K562 (cell line): ENCODE data around the gene ACHE. TPM values are rescaled to one million over a fixed set of nuclear protein-coding genes. Genes with fewer than 3 reads are reported as not detected.

Experiments
- BCOR ChIP-seq: fragments of 450-650 bp; IDR thresholded peaks from 2 replicates; pipeline ENCODE4 v1.6.1; 2016
- FOS ChIP-seq: IDR thresholded peaks from 3 replicates; pipeline ENCODE4 v1.6.1; 2011; ENCODE audit not compliant: insufficient read length; ENCODE audit errors: extremely low read depth
- FUS ChIP-seq: fragments of 200-400 bp; formaldehyde crosslinking; optimal IDR thresholded peaks from 2 replicates; pipeline ENCODE3; 2017; ENCODE audit warnings: low read depth, low read length
- HCFC1 ChIP-seq: IDR thresholded peaks from 2 replicates; pipeline ENCODE4 v1.6.1; 2012; ENCODE audit warnings: low read depth, low read length, improper control_type of control experiment
- LARP7 ChIP-seq: fragments of 450-650 bp; IDR thresholded peaks from 2 replicates; pipeline ENCODE4 v1.6.1; 2016
- NFIX ChIP-seq: fragments of 250-450 bp; sonication (Bioruptor Pico); IDR thresholded peaks from 2 replicates; pipeline ENCODE4 v1.4.0; 2020; ENCODE audit warnings: low read depth, mild to moderate bottlenecking, moderate library complexity
- POLR2B ChIP-seq: fragments of 450-650 bp; IDR thresholded peaks from 2 replicates; pipeline ENCODE4 v1.6.1; 2018; ENCODE audit warnings: low read depth; ENCODE audit not compliant: partially characterized antibody
- PTRF ChIP-seq: fragments of 450-650 bp; IDR thresholded peaks from 2 replicates; pipeline ENCODE4 v1.6.1; 2016; ENCODE audit warnings: mild to moderate bottlenecking, missing genetic modification characterization, missing compliant biosample characterization
- RBM22 ChIP-seq: fragments of 200-400 bp; formaldehyde crosslinking; IDR thresholded peaks from 2 replicates; pipeline ENCODE4 v1.6.1; 2018; ENCODE audit warnings: low read length, low read depth; ENCODE audit not compliant: poor library complexity, severe bottlenecking
- RBM25 ChIP-seq: fragments of 200-400 bp; formaldehyde crosslinking; IDR thresholded peaks from 2 replicates; pipeline ENCODE4 v1.6.1; 2018; ENCODE audit warnings: low read length, low read depth, moderate library complexity; ENCODE audit not compliant: severe bottlenecking
- TCFL5 ChIP-seq: fragments of 250-450 bp; sonication (Bioruptor Pico); conservative IDR thresholded peaks from 2 replicates; pipeline ENCODE4 v1.6.1; 2021; ENCODE audit warnings: mild to moderate bottlenecking, moderate library complexity, matching md5 sums
- polyA plus RNA-seq, 8 experiments: library from polyadenylated mRNA; depleted of rRNA in 4 of 8; stranded (reverse) in 5 of 8; unstranded in 3 of 8; fragments of >200 nt; fragmentation: Nextera tagmentation in 2 of 8; fragmentation: Illumina TruSeq in 1 of 8; extraction: Ambion mirVana in 2 of 8; extraction: Trizol in 1 of 8; gene quantifications; 2 replicates each; pipeline versions ENCODE4 v1.2.1 to v1.2.3, GENCODE V29; 2011 to 2014; ENCODE audit warnings: inconsistent platforms in 1 of 8, missing spikeins in 1 of 8
- total RNA-seq, 7 experiments: library from RNA; depleted of rRNA in 6 of 7; stranded (reverse); fragments of >200 nt in 6 of 7; fragmentation: Illumina TruSeq in 2 of 7; extraction: Trizol in 2 of 7; gene quantifications; 2 replicates each; pipeline versions ENCODE4 v1.2.1 to v1.2.3, GENCODE V29; 2011 to 2021; ENCODE audit warnings: low replicate concordance in 1 of 7
- TF ChIP-seq, protein P1 (sequence below): IDR thresholded peaks from 2 replicates; pipeline ENCODE4 v1.6.1; 2014; ENCODE audit warnings: antibody characterized with exemption
- TF ChIP-seq, protein P2 (sequence below): sonication (generic); formaldehyde crosslinking; IDR thresholded peaks from 2 replicates; pipeline ENCODE4 v1.8.0; 2022; ENCODE audit warnings: mild to moderate bottlenecking, missing genetic modification reagents
- TF ChIP-seq, protein P3 (sequence below): fragments of 450-650 bp; IDR thresholded peaks from 2 replicates; pipeline ENCODE4 v1.6.1; 2014; ENCODE audit warnings: low read depth, mild to moderate bottlenecking, moderate library complexity, borderline replicate concordance
- TF ChIP-seq, protein P4 (sequence below): fragments of 450-650 bp; formaldehyde crosslinking; IDR thresholded peaks from 2 replicates; pipeline ENCODE4 v1.4.0; 2022; ENCODE audit warnings: mild to moderate bottlenecking, moderate library complexity
- TF ChIP-seq, protein P5 (sequence below): IDR thresholded peaks from 2 replicates; pipeline ENCODE4 v1.6.1; 2011; ENCODE audit not compliant: insufficient read length; ENCODE audit errors: extremely low read depth

ACHE gene
- total and polyA plus RNA-seq, 9 of the 15 experiments (the other 6 are each of a cell fraction or from before 2014, with no cell fraction given): 0.04 to 8.8 (median 1.9) TPM

DNA sequence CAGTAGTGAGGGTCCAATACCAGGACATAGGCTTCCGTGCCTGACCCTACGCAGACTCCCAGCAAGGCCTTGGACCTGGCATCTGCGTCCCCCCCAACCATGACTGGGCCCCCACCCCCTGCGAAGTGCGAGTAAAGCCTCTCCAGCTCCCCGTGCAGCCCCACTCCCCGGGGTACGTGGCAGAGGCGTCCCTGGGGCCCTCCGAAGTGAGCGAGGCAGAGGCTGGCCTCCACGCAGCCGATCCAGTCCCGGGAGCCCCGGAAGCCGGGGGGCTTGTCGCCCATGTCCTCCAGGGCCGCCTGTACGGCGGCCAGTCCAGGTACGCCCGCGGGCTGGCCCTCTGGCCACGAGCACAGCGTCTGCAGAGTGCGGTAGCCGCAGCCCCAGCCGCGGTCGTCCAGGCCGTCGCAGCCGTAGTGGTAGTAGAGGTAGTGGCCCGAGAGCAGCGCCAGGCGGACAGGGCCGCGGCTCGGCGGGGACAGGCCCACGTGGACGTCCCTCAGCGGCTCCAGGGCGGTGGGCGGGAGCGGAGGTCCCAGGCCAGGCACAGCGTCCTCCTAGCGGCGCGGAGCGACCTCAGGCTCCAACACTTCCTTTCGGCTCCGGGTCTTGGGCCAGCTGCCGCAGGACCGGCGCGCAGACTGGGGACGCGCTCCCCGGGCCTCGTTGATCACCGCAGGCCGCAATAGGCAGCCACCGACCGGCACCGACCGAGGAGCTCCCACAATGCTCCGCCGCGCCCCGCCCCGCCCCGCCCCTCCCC lies 6.5 kb downstream of the ACHE start, which contains the start of gene UFSP1 (continued):
- TF ChIP-seq, protein P1, sequence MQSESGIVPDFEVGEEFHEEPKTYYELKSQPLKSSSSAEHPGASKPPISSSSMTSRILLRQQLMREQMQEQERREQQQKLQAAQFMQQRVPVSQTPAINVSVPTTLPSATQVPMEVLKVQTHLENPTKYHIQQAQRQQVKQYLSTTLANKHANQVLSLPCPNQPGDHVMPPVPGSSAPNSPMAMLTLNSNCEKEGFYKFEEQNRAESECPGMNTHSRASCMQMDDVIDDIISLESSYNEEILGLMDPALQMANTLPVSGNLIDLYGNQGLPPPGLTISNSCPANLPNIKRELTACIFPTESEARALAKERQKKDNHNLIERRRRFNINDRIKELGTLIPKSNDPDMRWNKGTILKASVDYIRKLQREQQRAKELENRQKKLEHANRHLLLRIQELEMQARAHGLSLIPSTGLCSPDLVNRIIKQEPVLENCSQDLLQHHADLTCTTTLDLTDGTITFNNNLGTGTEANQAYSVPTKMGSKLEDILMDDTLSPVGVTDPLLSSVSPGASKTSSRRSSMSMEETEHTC: no peak; the same call in 1 of the 2 replicates
- TF ChIP-seq RBM22 (peak; percentile 93), NFIX (CRISPR knock-in tag) (no peak), POLR2B (peak; percentile 61), FUS (peak; percentile 95), FOS (no peak), LARP7 (no peak), RBM25 (no peak), TCFL5 (no peak), HCFC1 (peak; percentile 41; the same call in 1 of the 2 replicates), PTRF (tag) (no peak), BCOR (no peak)
- TF ChIP-seq, protein P2, sequence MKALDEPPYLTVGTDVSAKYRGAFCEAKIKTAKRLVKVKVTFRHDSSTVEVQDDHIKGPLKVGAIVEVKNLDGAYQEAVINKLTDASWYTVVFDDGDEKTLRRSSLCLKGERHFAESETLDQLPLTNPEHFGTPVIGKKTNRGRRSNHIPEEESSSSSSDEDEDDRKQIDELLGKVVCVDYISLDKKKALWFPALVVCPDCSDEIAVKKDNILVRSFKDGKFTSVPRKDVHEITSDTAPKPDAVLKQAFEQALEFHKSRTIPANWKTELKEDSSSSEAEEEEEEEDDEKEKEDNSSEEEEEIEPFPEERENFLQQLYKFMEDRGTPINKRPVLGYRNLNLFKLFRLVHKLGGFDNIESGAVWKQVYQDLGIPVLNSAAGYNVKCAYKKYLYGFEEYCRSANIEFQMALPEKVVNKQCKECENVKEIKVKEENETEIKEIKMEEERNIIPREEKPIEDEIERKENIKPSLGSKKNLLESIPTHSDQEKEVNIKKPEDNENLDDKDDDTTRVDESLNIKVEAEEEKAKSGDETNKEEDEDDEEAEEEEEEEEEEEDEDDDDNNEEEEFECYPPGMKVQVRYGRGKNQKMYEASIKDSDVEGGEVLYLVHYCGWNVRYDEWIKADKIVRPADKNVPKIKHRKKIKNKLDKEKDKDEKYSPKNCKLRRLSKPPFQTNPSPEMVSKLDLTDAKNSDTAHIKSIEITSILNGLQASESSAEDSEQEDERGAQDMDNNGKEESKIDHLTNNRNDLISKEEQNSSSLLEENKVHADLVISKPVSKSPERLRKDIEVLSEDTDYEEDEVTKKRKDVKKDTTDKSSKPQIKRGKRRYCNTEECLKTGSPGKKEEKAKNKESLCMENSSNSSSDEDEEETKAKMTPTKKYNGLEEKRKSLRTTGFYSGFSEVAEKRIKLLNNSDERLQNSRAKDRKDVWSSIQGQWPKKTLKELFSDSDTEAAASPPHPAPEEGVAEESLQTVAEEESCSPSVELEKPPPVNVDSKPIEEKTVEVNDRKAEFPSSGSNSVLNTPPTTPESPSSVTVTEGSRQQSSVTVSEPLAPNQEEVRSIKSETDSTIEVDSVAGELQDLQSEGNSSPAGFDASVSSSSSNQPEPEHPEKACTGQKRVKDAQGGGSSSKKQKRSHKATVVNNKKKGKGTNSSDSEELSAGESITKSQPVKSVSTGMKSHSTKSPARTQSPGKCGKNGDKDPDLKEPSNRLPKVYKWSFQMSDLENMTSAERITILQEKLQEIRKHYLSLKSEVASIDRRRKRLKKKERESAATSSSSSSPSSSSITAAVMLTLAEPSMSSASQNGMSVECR (CRISPR knock-in tag): peak; percentile 83; the same call in 1 of the 2 replicates
- TF ChIP-seq, protein P3, sequence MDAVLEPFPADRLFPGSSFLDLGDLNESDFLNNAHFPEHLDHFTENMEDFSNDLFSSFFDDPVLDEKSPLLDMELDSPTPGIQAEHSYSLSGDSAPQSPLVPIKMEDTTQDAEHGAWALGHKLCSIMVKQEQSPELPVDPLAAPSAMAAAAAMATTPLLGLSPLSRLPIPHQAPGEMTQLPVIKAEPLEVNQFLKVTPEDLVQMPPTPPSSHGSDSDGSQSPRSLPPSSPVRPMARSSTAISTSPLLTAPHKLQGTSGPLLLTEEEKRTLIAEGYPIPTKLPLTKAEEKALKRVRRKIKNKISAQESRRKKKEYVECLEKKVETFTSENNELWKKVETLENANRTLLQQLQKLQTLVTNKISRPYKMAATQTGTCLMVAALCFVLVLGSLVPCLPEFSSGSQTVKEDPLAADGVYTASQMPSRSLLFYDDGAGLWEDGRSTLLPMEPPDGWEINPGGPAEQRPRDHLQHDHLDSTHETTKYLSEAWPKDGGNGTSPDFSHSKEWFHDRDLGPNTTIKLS: peak; percentile 91
- TF ChIP-seq, protein P4, sequence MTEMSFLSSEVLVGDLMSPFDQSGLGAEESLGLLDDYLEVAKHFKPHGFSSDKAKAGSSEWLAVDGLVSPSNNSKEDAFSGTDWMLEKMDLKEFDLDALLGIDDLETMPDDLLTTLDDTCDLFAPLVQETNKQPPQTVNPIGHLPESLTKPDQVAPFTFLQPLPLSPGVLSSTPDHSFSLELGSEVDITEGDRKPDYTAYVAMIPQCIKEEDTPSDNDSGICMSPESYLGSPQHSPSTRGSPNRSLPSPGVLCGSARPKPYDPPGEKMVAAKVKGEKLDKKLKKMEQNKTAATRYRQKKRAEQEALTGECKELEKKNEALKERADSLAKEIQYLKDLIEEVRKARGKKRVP (CRISPR knock-in tag): no peak
- TF ChIP-seq, protein P5, sequence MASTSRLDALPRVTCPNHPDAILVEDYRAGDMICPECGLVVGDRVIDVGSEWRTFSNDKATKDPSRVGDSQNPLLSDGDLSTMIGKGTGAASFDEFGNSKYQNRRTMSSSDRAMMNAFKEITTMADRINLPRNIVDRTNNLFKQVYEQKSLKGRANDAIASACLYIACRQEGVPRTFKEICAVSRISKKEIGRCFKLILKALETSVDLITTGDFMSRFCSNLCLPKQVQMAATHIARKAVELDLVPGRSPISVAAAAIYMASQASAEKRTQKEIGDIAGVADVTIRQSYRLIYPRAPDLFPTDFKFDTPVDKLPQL: no peak
